Vagina (tissue), 2 donors: ENCODE data around the gene PRG2.

Source experiments
- POLR2A ChIP-seq, 2 donors: fragments of 450-650 bp; IDR thresholded peaks; one replicate each; pipeline ENCODE4 v1.6.1; 2017; ENCODE audit warnings: antibody characterized with exemption in 2 of 2, mild to moderate bottlenecking in 2 of 2, moderate library complexity in 2 of 2
- TF ChIP-seq, protein P1 (sequence below), 3 experiments: fragments of 450-650 bp in 2 of 3; fragments of 200-600 bp in 1 of 3; sonication (generic) in 1 of 3; IDR thresholded peaks; one replicate each; pipeline ENCODE4 v1.5.1; 2017 to 2019; ENCODE audit warnings: antibody characterized with exemption in 3 of 3, mild to moderate bottlenecking in 2 of 3, moderate library complexity in 2 of 3

- TF ChIP-seq, protein P1, sequence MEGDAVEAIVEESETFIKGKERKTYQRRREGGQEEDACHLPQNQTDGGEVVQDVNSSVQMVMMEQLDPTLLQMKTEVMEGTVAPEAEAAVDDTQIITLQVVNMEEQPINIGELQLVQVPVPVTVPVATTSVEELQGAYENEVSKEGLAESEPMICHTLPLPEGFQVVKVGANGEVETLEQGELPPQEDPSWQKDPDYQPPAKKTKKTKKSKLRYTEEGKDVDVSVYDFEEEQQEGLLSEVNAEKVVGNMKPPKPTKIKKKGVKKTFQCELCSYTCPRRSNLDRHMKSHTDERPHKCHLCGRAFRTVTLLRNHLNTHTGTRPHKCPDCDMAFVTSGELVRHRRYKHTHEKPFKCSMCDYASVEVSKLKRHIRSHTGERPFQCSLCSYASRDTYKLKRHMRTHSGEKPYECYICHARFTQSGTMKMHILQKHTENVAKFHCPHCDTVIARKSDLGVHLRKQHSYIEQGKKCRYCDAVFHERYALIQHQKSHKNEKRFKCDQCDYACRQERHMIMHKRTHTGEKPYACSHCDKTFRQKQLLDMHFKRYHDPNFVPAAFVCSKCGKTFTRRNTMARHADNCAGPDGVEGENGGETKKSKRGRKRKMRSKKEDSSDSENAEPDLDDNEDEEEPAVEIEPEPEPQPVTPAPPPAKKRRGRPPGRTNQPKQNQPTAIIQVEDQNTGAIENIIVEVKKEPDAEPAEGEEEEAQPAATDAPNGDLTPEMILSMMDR (IDR thresholded peaks at IDR 0.05), result no peak
- no peak for TF ChIP-seq POLR2A (IDR thresholded peaks at IDR 0.05)
These were observed 3.0 kb downstream of the PRG2 start for GRCh38 chr11:57387289-57388030.
